Spleen (tissue), 7 donors: ENCODE data around the gene MYLK4.

Experiments
- CTCF ChIP-seq, 11 experiments: fragments of 200-600 bp in 7 of 11; fragments of 450-650 bp in 4 of 11; sonication (generic) in 4 of 11; IDR thresholded peaks in 8 of 11; conservative IDR thresholded peaks in 3 of 11; 1 replicate in 7 of 11; 2 replicates in 4 of 11; pipeline versions ENCODE4 v1.4.0 to v1.8.0; 2016 to 2021; ENCODE audit warnings: antibody characterized with exemption in 11 of 11, inconsistent platforms in 4 of 11, mild to moderate bottlenecking in 1 of 11
- POLR2A ChIP-seq, 3 donors: fragments of 450-650 bp; IDR thresholded peaks; one replicate each; pipeline ENCODE4 v1.5.1; 2017; ENCODE audit warnings: antibody characterized with exemption in 3 of 3, mild to moderate bottlenecking in 1 of 3
- POLR2AphosphoS5 ChIP-seq, 3 donors: sonication (generic); formaldehyde crosslinking; IDR thresholded peaks; one replicate each; pipeline ENCODE4 v1.5.1; 2017; ENCODE audit warnings: antibody characterized with exemption in 3 of 3
- donor health status: DM: no; HTN: no; CAD: no; lungs with moderate emphysema.
- donor health status: DM: no; HTN: no; CAD: no.
- donor health status: DM: no; HTN: no; CAD: no.

DNA sequence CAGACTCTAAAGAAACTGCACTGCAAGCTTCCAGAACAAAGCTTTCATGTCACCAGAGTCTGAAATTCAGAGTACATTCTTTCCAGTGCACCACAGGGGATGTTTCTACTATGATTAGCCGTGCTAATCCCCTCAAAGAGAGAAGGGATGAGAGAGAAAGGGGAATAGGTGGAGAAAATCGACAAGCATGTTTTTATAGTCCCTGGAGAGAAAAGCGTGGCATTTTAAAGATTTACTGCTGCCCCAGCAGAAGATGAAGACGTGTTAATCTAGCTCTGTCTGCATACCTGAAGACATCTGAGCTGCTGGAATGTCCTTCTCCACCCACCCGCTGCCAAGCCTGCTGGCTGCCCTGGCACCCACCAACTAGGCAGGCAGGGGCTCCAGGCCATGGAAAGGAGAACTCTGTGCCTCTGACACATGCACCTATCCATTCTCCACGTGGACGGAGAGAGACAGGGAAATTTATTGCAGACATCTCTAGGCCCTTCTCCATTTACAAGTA is 4.1 kb downstream of the MYLK4 start:
- TF ChIP-seq POLR2A (IDR thresholded peaks at IDR 0.05), result no peak
- TF ChIP-seq CTCF (IDR thresholded peaks at IDR 0.05 in 8 of 11, conservative IDR thresholded peaks at IDR 0.05 in 3 of 11), result no peak
- TF ChIP-seq POLR2AphosphoS5 (IDR thresholded peaks at IDR 0.05), result no peak
